GM06990 (cell line): ENCODE measurements around the gene SUPT6H.
A peak's percentile ranks its signal among the peaks of the same experiment; 100 is the strongest.
"Not testable (repeated sequence)": the region's sequence is repeated elsewhere in the genome, so short reads cannot be mapped to it uniquely, and the experiment has no call there.

Experiments used
- DNase-seq: peaks from one replicate; pipeline ENCODE4 v3.0.0-alpha.2; 2011; ENCODE audit not compliant: insufficient read length; ENCODE audit errors: extremely low read depth
- H3K27me3 ChIP-seq: replicated peaks from 2 replicates; pipeline ENCODE4 v1.6.0; 2011; ENCODE audit warnings: low read length; ENCODE audit not compliant: control insufficient read depth, insufficient read depth
- H3K36me3 ChIP-seq: 2 replicates; pipeline ENCODE4 v1.5.1; 2011; ENCODE audit warnings: low read length; ENCODE audit not compliant: control insufficient read depth, insufficient read depth
- H3K4me3 ChIP-seq: replicated peaks from 2 replicates; pipeline ENCODE4 v1.5.1; 2011; ENCODE audit warnings: low read depth, mild to moderate bottlenecking, control low read depth, low read length
- TF ChIP-seq, protein P1 (sequence below): IDR thresholded peaks from 2 replicates; pipeline ENCODE4 v1.5.1; 2011; ENCODE audit warnings: low read length, control low read depth, mild to moderate bottlenecking, inconsistent platforms; ENCODE audit not compliant: insufficient read depth, poor library complexity, severe bottlenecking

The SUPT6H gene

DNA sequence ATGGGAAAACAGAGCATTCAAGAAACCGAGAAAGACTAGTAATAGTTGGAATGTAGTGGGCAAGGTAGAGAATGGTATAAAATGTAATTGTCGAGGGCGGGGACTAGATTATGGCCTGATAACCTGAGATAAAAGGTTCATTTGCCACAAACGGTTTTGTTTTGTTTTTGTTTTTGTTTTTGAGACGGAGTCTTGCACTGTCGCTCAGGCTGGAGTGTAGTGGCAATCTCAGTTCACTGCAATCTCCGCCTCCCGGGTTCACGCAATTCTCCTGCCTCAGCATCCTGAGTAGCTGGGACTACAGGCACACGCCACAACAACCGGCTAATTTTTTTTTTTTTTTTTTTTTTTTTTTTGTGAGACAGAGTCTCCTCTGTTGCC lies 67.9 kb downstream of the SUPT6H start:
- peaks cover under 1% of the 10 kb centered on the region; the same call in 1 of the 2 replicates for H3K36me3 ChIP-seq
- no peak overlapping the region for H3K4me3 ChIP-seq
- no peaks in the 10 kb centered on the region for H3K27me3 ChIP-seq
- DNase-seq = no peak
- TF ChIP-seq, protein P1, sequence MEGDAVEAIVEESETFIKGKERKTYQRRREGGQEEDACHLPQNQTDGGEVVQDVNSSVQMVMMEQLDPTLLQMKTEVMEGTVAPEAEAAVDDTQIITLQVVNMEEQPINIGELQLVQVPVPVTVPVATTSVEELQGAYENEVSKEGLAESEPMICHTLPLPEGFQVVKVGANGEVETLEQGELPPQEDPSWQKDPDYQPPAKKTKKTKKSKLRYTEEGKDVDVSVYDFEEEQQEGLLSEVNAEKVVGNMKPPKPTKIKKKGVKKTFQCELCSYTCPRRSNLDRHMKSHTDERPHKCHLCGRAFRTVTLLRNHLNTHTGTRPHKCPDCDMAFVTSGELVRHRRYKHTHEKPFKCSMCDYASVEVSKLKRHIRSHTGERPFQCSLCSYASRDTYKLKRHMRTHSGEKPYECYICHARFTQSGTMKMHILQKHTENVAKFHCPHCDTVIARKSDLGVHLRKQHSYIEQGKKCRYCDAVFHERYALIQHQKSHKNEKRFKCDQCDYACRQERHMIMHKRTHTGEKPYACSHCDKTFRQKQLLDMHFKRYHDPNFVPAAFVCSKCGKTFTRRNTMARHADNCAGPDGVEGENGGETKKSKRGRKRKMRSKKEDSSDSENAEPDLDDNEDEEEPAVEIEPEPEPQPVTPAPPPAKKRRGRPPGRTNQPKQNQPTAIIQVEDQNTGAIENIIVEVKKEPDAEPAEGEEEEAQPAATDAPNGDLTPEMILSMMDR = no peak

- TF ChIP-seq, protein P1 = no peak
- DNase-seq = no peak
- Histone ChIP-seq H3K27me3 (no peaks in the 10 kb centered on the region), H3K4me3 (no peak overlapping the region), H3K36me3 (peaks cover 2% of the 10 kb centered on the region)
Measured at GRCh38 chr17:28733346-28733745, 71.3 kb downstream of the SUPT6H start.

DNA sequence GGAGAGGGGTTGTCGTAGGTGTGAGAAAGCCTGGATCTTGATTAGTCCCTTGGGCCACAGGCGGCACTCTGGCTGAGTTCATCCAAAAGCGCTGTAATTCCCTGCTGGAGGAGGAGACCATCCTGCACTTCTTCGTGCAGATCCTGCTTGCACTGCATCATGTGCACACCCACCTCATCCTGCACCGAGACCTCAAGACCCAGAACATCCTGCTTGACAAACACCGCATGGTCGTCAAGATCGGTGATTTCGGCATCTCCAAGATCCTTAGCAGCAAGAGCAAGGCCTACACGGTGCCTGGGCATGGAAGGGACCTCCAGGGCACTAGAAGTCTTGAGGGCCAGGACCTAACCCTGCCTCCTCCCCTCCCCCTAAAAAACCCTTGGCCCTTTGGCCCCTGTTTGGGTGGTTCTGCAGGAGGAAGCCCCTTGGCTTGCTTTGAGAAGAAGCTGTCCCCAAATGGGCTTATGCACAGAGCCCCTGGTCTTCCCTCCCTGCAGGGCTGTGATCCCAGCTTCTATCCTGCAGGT lies 72.8 kb downstream of the SUPT6H start:
- TF ChIP-seq, protein P1 = peak; percentile 2
- no peak overlapping the region for H3K4me3 ChIP-seq
- no peak for DNase-seq
- no peaks in the 10 kb centered on the region for H3K27me3 ChIP-seq
- peaks cover 2% of the 10 kb centered on the region for H3K36me3 ChIP-seq

- H3K4me3 ChIP-seq = no peak overlapping the region
- no peaks in the 10 kb centered on the region for H3K27me3 ChIP-seq
- DNase-seq = no peak
- peaks cover 2% of the 10 kb centered on the region for H3K36me3 ChIP-seq
- TF ChIP-seq, protein P1 = no peak
Measured at GRCh38 chr17:28735242-28735722, 73.3 kb downstream of the SUPT6H start.

DNA sequence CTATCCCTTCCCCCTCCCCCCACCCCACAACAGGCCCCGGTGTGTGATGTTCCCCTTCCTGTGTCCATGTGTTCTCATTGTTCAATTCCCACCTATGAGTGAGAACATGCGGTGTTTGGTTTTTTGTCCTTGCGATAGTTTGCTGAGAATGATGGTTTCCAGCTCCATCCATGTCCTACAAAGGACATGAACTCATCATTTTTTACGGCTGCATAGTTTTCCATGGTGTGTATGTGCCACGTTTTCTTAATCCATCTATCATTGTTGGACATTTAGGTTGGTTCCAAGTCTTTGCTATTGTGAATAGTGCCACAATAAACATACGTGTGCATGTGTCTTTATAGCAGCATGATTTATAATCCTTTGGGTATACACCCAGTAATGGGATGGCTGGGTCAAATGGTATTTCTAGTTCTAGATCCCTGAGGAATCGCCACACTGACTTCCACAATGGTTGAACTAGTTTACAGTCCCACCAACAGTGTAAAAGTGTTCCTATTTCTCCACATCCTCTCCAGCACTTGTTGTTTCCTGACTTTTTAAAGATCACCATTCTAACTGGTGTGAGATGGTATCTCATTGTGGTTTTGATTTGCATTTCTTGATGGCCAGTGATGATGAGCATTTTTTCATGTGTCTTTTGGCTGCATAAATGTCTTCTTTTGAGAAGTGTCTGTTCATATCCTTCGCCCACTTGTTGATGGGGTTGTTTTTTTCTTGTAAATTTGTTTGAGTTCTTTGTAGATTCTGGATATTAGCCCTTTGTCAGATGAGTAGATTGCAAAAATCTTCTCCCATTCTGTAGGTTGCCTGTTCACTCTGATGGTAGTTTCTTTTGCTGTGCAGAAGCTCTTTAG lies 74.1 kb downstream of the SUPT6H start:
- DNase-seq, H3K36me3 ChIP-seq, H3K4me3 ChIP-seq, H3K27me3 ChIP-seq: not testable (repeated sequence)

DNA sequence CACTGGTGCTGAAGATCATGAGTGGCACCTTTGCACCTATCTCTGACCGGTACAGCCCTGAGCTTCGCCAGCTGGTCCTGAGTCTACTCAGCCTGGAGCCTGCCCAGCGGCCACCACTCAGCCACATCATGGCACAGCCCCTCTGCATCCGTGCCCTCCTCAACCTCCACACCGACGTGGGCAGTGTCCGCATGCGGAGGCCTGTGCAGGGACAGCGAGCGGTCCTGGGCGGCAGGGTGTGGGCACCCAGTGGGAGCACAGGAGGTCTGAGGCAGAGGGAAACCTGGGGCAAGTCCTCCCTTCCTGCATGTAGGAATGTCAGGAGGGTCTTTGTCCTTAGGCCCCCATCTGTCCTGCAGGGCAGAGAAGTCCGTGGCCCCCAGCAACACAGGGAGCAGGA lies 75.3 kb downstream of the SUPT6H start:
- DNase-seq = no peak
- Histone ChIP-seq H3K4me3 (peak overlapping the region; percentile 45), H3K27me3 (no peaks in the 10 kb centered on the region), H3K36me3 (peaks cover 2% of the 10 kb centered on the region)
- TF ChIP-seq, protein P1 = no peak
